ENCODE measurements around the gene KCNJ16. TPM values are rescaled to one million over a fixed set of nuclear protein-coding genes. Genes with fewer than 3 reads are reported as not detected.

The KCNJ16 gene
- total and polyA plus RNA-seq, 8 donors, result 20.5 to 65.2 (median 28.4) TPM

GRCh38 chr17:70093163-70093562 is 18.1 kb downstream of the KCNJ16 start:
- FAIRE-seq (no peak), ATAC-seq (no peak), DNase-seq (no peak)
- Histone ChIP-seq H3K4me3 (no peak overlapping the region), H3K36me3 (no peaks in the 10 kb centered on the region), H3K27me3 (no peaks in the 10 kb centered on the region), H3K9me3 (no peaks in the 10 kb centered on the region), H3K4me1 (peaks cover 3 to 12% (median 3%) of the 10 kb centered on the region in 3 donors), H3K27ac (no peak overlapping the region)
- no peak for TF ChIP-seq CTCF (IDR thresholded peaks at IDR 0.05)
- WGBS, 2 donors, result 82 to 84% methylated on average over 3 of the region's 3 CpGs
- intact Hi-C loops (cut with DNase I), result no loop called here

- H3K4me1 ChIP-seq, result peaks cover 0 to 3% (median 0%) of the 10 kb centered on the region in 3 donors
- no peak overlapping the region for H3K27ac ChIP-seq
- H3K27me3 ChIP-seq, result no peaks in the 10 kb centered on the region
- TF ChIP-seq CTCF (IDR thresholded peaks at IDR 0.05), result no peak
- 47 to 50% methylated on average over 4 of the region's 4 CpGs for WGBS, 2 donors
- H3K4me3 ChIP-seq, result no peak overlapping the region
- no peaks in the 10 kb centered on the region for H3K9me3 ChIP-seq
- no peak for FAIRE-seq
- no peak for DNase-seq
- no peaks in the 10 kb centered on the region for H3K36me3 ChIP-seq
- ATAC-seq, result no peak
- intact Hi-C loops (cut with DNase I), result no loop called here
These were observed 20.4 kb downstream of the KCNJ16 start for GRCh38 chr17:70095455-70095854.

GRCh38 chr17:70096861-70097260 is 21.8 kb downstream of the KCNJ16 start:
- FAIRE-seq (no peak), DNase-seq (no peak), ATAC-seq (no peak)
- H3K27me3 ChIP-seq, result no peaks in the 10 kb centered on the region
- WGBS, 2 donors, result 68 to 70% methylated on average over 8 of the region's 8 CpGs
- H3K4me3 ChIP-seq, result no peak overlapping the region
- H3K36me3 ChIP-seq, result no peaks in the 10 kb centered on the region
- no peak for TF ChIP-seq CTCF (IDR thresholded peaks at IDR 0.05)
- H3K4me1 ChIP-seq, result peaks cover 0 to 3% (median 0%) of the 10 kb centered on the region in 3 donors
- no peak overlapping the region for H3K27ac ChIP-seq
- no peaks in the 10 kb centered on the region for H3K9me3 ChIP-seq
- intact Hi-C loops (cut with DNase I), result no loop called here

GRCh38 chr17:70098030-70098429 is 23.0 kb downstream of the KCNJ16 start:
- Histone ChIP-seq H3K36me3 (no peaks in the 10 kb centered on the region), H3K27me3 (no peaks in the 10 kb centered on the region), H3K27ac (no peak overlapping the region), H3K9me3 (no peaks in the 10 kb centered on the region), H3K4me1 (peaks cover 0 to 3% (median 0%) of the 10 kb centered on the region in 3 donors), H3K4me3 (no peak overlapping the region)
- no peak for TF ChIP-seq CTCF (IDR thresholded peaks at IDR 0.05)
- ATAC-seq (no peak), FAIRE-seq (no peak), DNase-seq (no peak)
- intact Hi-C loops (cut with DNase I), result no loop called here
- 45 to 63% methylated on average over 2 of the region's 2 CpGs for WGBS, 2 donors

GRCh38 chr17:70099294-70099693 is 24.3 kb downstream of the KCNJ16 start:
- Histone ChIP-seq H3K9me3 (no peaks in the 10 kb centered on the region), H3K27me3 (no peaks in the 10 kb centered on the region), H3K4me1 (peaks cover 0 to 3% (median 0%) of the 10 kb centered on the region in 3 donors), H3K4me3 (no peak overlapping the region), H3K27ac (no peak overlapping the region), H3K36me3 (no peaks in the 10 kb centered on the region)
- intact Hi-C loops (cut with DNase I), result no loop called here
- ATAC-seq (peak in 1 of 4 donors; percentile 31), DNase-seq (no peak), FAIRE-seq (no peak)
- 90 to 95% methylated on average over 3 of the region's 3 CpGs for WGBS, 2 donors
- TF ChIP-seq CTCF (IDR thresholded peaks at IDR 0.05), result no peak
